Right renal pelvis (tissue), 4 donors: ENCODE measurements around the gene CARNS1. TPM values are rescaled to one million over a fixed set of nuclear protein-coding genes. Genes with fewer than 3 reads are reported as not detected.

ENCODE experiments used
- DNase-seq, 4 donors: peaks; one replicate each; pipeline ENCODE4 v3.0.0-alpha.2; 2013; ENCODE audit warnings: low read depth in 4 of 4, low spot score in 3 of 4, missing footprints in 1 of 4
- polyA plus RNA-seq, 4 donors: library from polyadenylated mRNA; unstranded; fragments of 120-200 nt; gene quantifications; one replicate each; pipeline ENCODE4 v1.2.1, GENCODE V29; 2013; ENCODE audit not compliant: insufficient read length in 4 of 4

Gene CARNS1
- polyA plus RNA-seq, 4 donors, result 1.7 to 2.5 (median 2.3) TPM

DNA sequence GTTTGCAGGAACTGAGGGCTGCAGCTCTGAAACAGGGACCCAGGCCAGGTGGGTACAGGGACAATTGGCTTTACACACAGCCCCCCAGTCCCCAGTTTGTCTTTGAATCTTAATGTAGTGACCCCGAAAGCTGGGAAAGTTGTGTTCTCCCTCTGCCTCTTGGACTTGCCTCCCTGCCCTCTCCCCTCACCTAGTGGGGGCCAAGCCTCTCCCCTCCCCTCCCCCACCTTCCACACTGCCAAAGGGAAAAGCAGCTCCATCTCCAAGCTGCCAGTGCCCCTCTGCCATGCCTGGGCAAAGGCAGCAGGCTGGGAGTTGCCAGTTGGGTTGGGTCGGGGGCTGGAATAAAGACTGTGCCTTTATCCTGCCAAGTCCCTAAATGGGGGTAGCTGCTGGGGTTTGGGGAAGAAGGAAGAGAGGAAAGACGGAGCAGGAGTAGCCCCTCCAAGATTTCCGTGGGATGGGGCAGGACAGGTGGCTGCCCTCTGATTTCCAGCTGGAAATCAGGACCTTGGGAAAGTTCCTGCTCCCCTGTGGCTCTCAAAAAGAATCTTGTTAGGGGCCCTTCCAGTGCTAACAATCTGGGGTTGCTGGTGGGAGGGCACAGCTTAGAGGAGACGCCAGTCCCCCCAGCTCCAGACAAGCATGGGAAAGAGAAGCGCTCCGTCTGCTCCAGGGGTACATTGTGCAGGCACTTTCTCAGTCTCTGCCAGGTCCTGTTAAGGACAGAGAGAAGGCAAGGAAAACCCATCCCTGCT lies 39.2 kb upstream of the CARNS1 start:
- DNase-seq, result no peak

DNA sequence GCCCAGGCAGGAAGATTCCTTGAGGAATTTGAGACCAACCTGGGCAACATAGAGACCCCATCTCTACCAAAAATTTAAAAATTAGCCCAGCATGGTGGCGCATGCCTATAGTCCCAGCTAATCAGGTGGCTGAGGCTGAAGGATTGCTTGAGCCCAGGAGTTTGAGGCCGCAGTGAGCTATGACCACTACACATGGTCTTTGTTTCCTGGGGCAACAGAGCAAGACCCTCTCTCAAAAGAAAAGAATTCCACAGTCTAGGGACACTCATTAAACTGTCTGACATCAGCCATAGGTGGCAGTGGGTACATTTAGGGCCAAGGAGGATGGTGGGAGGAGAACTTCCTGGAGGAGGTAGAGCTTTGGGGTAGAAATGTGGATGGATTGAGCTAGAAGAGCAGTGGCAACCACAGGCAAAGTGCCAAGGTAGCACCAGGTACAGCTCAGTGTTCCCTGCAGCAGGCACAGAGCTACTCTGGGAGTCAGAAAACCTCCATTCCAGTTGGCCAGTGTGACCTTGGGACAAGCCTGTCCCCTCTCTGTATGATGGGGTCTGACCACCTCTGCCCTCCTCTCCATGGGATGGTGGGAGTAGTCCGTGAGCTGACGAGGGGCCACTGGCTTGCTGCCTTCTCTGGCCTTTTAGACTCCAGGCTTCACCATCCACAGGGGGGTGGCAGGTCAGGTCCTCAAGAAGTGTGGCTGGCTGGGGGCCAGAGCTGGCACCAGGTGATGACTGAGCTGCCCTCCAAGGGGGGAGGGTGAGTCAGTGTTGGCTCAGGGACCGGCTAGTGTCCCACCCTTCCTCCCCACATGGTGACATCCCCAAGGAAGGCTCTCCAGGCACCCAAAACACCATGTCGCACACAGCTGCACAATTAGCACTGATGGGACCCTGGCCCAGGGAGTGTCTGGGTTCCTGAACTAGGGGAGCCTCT lies 38.3 kb upstream of the CARNS1 start:
- DNase-seq, result no peak

DNA sequence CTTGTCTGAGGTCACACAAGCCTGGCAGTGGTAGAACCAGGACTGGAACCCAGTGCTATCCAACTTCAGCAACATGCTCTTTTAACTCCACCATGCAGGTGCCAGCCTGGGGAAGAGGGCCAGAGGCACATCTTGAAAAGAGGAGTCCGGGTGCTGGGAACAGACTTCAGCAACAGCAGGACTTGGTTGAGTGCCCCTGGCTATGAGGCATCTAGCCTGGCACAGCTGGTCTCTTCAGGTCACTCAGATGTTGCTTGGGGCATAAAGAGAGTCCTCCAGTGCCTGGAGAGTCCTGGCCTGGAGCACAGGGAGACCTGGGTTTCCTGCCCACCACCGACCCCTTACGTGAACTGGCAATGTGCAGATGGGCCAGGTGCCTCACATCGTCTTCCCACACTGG lies 36.9 kb upstream of the CARNS1 start:
- no peak for DNase-seq

DNA sequence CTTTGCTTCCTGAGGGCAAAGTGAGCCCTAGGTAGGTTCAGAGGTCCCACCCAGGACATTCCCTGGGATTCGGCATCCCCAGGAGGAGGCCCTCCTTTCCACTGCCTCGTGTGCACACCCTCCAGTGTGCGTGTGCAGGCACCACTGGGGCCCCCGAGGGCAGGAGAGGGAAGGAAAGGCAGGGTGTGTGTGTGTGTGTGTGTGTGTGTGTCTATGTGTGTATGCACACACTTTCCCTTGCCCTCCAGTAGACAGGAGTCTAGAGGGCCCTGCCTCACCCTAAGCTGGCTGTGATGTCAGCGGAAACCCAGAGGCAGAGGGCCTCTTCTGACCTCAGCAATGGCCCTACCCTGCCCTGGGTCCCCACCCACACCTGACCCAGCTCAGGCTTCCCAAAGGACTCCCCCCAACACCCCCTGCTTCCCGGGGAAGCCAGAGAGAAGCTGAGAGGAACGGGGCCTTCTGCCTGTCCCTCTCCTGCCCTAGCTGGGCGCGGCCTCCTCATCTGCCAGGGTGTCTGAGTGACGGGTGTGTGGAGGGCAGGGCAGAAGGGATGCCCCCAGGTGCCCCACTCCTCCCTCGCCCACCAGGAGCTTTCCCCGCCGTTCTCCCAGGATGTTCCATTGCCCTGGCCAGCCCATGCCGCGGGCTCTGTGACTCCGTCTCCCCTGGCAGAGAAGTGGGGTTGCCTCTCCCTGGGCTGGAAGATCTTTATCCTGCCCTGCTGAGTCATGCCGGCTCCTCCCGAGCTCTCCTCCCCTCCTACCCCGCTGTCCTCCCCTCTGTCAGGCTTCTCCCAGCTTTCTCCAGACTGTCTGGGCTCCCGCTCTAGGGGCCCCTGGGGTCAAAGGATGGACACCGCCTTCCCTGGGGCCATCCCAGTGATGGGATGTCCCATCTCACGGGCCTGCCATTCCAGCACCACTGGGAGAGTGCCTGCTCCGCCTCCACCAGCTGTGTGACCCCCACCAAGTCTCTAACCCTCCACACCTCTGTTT lies 36.1 kb upstream of the CARNS1 start:
- no peak for DNase-seq

DNA sequence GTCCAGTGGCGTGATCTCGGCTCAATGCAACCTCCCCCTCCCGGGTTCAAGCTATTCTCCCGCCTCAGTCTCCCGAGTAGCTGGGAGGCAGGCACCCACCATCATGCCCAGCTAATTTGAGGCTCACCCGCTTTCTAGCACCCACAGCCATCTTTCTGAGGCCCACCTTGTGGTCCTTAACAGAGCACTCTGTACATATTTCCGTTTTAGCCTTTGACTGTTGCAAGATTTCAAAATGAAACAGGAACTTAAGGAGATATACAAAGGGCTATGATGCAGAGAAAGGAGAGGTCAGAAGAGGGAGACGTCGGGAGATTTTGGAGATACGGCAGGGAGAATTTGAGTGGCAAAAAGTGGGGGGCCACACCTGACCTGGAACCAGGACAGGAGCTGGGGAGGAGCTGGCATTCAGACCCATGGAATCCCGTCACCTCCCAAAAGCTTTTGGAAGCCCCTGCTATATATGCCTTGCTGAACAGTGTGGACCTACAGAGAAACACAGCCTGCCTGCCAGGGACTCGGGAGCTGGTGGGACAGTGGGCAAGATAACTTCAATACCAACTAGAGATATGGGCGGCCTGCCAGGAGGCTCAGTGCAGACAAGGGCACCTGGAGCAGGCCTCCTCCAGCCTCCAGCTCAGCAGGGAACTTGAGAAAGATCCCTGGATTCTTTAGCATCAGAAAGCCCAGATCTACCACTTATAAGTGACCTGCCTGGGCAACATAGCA lies 34.1 kb upstream of the CARNS1 start:
- no peak for DNase-seq

DNA sequence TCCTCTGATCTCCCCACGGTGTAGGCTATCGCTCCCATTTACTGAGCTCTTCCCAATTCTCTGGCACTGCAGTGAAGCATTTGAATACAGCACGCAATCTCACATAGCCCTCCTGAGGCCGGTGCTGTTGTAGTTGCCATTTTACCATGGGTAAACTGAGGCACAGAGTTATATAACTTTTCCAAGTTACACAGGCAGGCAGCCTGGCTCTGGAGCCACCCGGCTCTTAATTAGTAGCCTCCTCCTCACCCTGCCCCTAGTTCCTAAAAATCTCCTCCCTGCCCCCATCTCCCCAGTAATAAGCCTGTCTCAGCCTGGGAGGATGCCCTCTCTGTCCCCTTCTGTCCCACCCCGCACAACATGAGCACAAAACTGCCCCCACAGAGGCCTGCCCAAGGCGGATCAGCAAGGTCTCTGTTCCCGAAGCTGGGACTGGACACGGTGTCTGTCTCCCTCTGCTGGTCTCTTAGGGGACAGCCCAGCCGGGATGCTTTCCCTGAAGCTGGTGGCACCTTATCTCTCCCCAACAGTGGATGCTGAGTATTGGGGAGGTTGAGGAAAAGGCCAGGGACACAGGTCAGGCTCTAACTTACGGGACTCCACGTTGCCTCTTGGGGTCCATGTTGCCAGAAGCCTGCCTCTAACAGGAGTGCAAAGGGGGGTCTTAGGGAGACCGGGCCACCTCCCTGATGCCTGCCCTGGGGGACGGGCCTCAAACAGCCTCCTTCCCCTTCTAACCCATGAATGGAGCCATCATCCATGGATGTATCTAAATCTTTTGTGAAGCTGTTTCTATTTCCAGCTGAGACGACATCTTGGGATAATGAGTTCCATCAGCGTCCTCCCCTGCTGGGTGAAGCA lies 33.0 kb upstream of the CARNS1 start:
- no peak for DNase-seq

DNA sequence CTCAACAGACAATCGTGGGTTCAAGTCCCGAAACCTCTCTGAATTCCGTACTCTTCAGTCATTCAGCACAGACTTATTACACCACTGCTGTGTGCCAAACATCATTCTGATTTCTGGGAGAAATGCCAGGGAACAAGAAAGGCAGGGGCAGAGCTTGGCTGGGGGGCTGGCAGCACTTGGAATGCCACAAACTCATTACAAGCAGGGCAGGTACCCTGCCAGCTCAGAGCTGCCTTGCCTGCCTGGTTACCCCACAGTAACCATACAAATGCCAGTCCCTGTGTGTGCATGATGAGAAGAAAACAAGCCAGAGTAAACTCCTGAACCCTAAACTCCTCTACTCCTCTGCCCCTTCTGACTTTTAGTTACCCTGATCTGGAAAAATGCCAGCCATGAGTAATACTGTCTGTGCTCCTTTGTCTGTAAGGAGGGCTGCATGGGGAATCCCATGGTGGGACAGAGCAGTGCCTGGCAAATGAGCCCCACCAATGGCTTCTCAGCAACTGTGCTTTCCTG lies 30.6 kb upstream of the CARNS1 start:
- DNase-seq, result no peak

DNA sequence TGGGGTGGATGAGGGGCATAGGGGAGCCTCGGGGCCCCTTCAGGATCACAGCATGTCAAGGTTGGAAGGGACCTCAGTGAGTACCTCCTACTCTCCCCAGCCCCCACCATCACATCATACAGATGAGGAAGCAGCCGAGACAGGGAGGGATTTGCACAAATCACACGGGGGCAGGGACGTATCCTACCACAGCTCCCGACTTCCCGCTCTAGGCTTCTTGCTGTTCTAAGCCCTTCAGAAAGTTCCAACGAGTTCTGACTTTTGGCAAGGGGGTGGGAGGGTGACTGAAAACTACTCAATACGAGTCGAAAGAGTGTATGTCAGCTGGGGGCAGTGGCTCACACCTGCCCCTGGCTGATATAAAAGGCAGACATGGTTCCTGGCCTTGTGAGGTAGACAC lies 28.4 kb upstream of the CARNS1 start:
- DNase-seq, result no peak

DNA sequence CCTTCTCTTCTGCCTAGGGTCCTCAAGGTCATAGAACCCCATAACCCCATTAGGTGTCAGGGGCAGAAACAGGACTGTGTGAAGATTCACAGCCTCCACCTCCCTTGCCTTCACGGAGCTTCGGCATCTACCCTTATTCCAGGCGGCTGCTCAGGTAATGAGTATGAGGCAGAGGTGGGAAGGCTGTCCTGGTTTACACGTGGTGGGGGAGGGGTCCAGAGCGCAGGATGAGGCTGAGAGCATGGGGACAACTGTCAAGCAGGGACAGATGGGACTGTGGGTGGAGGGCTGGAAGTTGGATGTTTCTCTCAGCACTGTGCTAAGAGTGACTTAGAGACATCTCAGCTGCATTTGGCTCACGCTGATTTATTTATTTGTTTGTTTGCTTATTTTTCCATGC lies 28.0 kb upstream of the CARNS1 start:
- no peak for DNase-seq

DNA sequence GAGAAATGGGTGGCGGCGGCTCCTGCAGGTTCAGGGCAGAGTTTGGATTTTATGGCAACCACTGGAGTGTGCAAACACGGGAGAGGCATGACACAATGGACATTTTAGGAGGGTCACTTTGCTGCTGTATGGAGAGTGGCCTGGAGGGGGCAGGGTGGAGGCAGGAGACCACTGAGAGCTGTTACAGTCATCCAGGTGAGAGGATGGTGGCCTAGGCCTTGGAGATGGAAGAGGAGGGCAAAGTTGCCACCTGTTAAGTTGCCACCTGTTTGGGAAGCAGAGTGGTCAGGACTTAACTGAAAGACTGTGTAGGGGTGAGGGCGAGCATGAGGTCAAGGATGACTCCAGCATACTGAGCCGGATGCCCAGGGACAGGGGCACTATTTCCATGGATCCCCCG lies 26.0 kb upstream of the CARNS1 start:
- DNase-seq, result no peak

DNA sequence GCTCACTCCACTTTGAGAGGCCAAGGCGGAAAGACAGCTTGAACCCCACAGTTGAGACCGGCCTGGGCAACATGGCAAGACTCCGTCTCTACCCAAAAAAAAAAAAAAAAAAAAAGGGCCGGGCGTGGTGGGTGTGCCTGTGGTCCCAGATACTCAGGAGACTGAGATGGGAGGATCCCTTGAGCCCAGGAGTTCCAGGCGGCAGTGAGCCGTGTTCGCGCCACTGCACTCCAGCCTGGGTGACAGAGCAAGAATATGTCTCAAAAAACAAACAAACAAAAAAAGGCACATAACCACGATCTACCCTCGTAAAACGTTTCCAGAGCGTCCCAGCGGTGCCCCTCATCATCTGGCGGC lies 24.6 kb upstream of the CARNS1 start:
- DNase-seq, result no peak

DNA sequence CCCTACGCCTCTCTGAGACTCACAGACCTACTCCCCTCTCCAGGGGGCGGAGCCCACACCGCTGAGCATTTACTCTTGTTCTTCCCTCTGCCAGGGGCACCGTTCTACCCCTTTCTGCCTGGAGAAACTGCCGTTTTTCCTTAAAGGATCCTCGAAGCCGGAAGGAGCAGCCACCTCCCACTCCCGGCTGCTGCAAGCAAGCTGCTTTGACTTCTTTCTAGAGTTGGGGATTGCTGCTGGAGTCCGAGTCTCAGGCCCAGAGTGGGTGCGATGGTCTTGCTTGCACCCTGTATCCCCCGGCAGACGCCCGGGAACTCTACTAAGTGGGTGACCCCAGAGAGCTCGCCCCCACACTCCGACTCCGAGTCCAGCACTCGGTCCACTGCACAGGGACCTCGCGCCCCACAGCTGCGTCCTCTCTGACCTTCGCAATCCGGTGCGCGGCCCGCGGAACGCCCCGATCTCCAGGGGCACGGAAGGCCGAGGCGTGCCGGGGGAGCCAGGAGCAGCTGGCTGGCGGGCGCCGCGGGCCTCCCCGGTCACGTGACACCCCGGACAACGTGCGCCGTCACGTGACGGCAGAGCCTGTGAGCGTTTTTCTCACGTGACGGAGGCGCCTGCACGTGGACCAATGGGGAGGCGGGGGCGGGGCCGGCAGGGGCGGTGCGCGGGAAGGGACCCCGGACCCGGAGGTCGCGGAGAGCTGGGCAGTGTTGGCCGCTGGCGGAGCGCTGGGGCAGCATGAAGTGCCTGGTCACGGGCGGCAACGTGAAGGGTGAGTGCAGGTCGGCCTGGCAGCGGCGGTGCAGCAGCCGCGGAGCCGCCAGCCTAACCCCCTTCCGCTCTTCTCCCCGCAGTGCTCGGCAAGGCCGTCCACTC lies 23.9 kb upstream of the CARNS1 start, which contains the start of gene RAD9A:
Gene RAD9A, plus strand, starts transcription at position 683 of the 879 bp plus-strand sequence. Its CDS starts 59 bp downstream, at position 742.
- peak; percentile 88 to 93 (median 91) for DNase-seq

DNA sequence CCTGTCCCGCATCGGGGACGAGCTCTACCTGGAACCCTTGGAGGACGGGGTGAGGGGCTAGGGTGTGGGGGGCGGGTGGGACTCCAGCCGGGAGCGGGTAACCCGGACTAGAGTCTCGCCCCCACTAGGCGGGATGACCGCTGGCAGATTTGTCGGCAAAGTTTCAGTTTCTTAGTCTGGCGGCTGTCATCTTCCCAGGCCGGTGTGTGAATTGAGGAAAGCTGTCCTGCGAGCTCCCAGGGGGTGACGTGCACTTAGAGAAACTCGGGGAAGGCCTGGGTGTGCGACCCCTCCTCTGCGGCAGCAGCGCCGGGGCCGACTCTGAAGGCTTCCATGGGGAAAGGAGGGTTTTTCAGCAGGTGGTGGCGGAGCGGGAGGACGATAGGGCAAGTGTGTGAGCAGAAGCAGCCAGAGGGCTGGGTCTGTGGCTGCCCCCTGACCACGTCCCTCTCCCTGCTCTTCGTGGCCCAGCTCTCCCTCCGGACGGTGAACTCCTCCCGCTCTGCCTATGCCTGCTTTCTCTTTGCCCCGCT lies 23.2 kb upstream of the CARNS1 start:
- DNase-seq, result no peak

DNA sequence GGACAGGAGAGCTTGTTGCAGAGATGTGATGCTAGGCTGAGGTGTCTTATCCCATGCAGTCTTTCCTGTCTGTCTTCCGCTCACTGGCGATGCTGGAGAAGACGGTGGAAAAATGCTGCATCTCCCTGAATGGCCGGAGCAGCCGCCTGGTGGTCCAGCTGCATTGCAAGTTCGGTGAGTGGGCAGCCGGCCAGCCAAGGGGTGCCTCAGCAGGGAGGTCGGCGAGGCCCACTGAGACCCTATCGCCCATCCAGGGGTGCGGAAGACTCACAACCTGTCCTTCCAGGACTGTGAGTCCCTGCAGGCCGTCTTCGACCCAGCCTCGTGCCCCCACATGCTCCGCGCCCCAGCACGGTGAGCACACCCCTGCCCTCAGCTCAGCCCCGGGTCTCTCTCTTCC lies 22.0 kb upstream of the CARNS1 start:
- DNase-seq, result no peak

DNA sequence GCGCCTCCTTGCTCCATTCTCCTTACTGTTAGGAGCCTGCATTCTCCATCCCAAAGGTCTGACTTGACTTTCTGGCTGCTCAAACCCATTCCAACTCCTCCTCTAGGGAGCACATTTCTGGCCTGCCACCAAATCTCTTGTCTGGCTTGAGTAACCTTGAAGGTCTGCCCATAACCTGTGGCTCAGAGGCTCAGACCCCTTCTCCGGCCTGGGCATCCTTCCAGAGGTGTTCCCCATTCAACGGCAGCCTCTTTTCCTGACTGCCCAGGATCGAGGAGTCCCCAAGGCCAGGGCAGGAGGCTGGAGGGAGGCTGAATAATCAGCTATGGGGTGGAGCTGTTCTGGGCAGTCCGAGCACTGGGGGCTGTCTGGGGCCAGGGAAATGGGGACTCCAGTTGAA lies 21.5 kb upstream of the CARNS1 start:
- no peak for DNase-seq

DNA sequence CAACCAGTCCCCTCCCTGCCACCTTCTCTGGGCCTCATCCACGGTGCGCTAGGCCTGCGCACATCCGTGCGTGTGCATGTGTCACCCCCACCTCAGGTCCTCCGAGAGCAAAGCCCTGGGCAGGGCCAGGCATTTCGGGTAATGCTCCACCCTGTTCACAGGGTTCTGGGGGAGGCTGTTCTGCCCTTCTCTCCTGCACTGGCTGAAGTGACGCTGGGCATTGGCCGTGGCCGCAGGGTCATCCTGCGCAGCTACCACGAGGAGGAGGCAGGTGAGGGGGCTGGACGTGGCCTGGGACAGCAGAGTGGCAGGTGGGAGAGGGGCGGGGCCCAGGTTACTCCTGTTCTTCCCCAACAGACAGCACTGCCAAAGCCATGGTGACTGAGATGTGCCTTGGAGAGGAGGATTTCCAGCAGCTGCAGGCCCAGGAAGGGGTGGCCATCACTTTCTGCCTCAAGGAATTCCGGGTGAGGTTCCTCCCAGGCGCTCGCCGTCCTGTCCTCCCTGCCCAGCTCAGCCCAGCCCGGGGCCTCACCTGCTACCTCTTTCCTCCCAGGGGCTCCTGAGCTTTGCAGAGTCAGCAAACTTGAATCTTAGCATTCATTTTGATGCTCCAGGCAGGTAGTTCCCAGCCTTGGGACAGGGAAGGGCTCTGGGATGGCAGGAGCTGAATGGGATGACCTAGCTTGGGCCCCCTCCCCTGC lies 19.8 kb upstream of the CARNS1 start:
- DNase-seq, result no peak

DNA sequence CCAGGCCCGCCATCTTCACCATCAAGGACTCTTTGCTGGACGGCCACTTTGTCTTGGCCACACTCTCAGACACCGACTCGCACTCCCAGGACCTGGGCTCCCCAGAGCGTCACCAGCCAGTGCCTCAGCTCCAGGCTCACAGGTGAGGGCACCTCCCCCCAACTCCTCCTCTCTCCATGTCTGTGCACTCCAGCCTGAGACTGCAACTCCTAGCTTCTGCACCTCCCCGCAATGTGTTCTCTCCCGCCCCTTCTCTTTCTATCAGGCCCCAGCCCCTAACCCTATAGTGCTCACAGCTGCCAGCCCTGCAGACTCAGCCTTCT lies 19.3 kb upstream of the CARNS1 start:
- no peak for DNase-seq
